Measurements from ENCODE around the gene TMEM80. TPM values are rescaled to one million over a fixed set of nuclear protein-coding genes. Genes with fewer than 3 reads are reported as not detected.
"Not testable (repeated sequence)": the region's sequence is repeated elsewhere in the genome, so short reads cannot be mapped to it uniquely, and the experiment has no call there.

The TMEM80 gene
- polyA plus RNA-seq, 1 donor, result 17.0 TPM

- no peak for DNase-seq (ENCODE audit: low read depth)
Measured at GRCh38 chr11:679271-680207, 16.1 kb upstream of the TMEM80 start.

GRCh38 chr11:680476-680875, 15.1 kb upstream of the TMEM80 start:
- DNase-seq (ENCODE audit: low read depth), result no peak

GRCh38 chr11:680970-681369, 14.6 kb upstream of the TMEM80 start:
- no peak for DNase-seq (ENCODE audit: low read depth)

GRCh38 chr11:686451-687243, 9.0 kb upstream of the TMEM80 start:
- DNase-seq (ENCODE audit: low read depth), result no peak

GRCh38 chr11:687751-688150, 7.9 kb upstream of the TMEM80 start:
- no peak for DNase-seq (ENCODE audit: low read depth)

- DNase-seq (ENCODE audit: low read depth), result no peak
Measured at GRCh38 chr11:688681-689080, 6.9 kb upstream of the TMEM80 start.

- no peak for DNase-seq (ENCODE audit: low read depth)
Measured at GRCh38 chr11:689625-690024, 6.0 kb upstream of the TMEM80 start.

- DNase-seq (ENCODE audit: low read depth), result not testable (repeated sequence)
Measured at GRCh38 chr11:690244-690643, 5.4 kb upstream of the TMEM80 start.

- DNase-seq (ENCODE audit: low read depth), result no peak
Measured at GRCh38 chr11:690738-691633, 4.6 kb upstream of the TMEM80 start.

- no peak for DNase-seq (ENCODE audit: low read depth)
Measured at GRCh38 chr11:691710-692590, 3.7 kb upstream of the TMEM80 start.

- DNase-seq (ENCODE audit: low read depth), result no peak
Measured at GRCh38 chr11:692824-693414, 2.7 kb upstream of the TMEM80 start.

- DNase-seq (ENCODE audit: low read depth), result no peak
Measured at GRCh38 chr11:693415-693831, 2.2 kb upstream of the TMEM80 start.

GRCh38 chr11:693887-694562, 1.6 kb upstream of the TMEM80 start:
- no peak for DNase-seq (ENCODE audit: low read depth)

GRCh38 chr11:694563-695287, 891 bp upstream of the TMEM80 start, which contains the start of gene DEAF1:
DEAF1 (minus strand) TSS chr11:695222; CDS start chr11:695047, 175 bp downstream.
- DNase-seq (ENCODE audit: low read depth), result peak; percentile 92

- no peak for DNase-seq (ENCODE audit: low read depth)
Measured at GRCh38 chr11:695288-695537, 403 bp upstream of the TMEM80 start.

- DNase-seq (ENCODE audit: low read depth), result no peak
Measured at GRCh38 chr11:696955-697491, 1.4 kb downstream of the TMEM80 start.

GRCh38 chr11:697811-698311, 2.2 kb downstream of the TMEM80 start:
- no peak for DNase-seq (ENCODE audit: low read depth)

GRCh38 chr11:698493-699115, 3.0 kb downstream of the TMEM80 start:
- no peak for DNase-seq (ENCODE audit: low read depth)

Measured in forelimb muscle (tissue), 1 donor.